CD4-positive, alpha-beta memory T cell (primary cell): ENCODE results near the gene SNCA. TPM values are rescaled to one million over a fixed set of nuclear protein-coding genes. Genes with fewer than 3 reads are reported as not detected.

Source experiments
- CTCF ChIA-PET: fragments of 350-600 bp; sonication (Branson Sonifier 250); formaldehyde crosslinking; loops from one replicate; lab custom pipeline; 2021; ENCODE audit warnings: inconsistent platforms; ENCODE audit not compliant: partially characterized antibody; lab: Charles Lee
- POLR2A ChIA-PET: fragments of 350-600 bp; sonication (Branson Sonifier 250); formaldehyde crosslinking; loops from one replicate; lab custom pipeline; 2021; ENCODE audit not compliant: partially characterized antibody; lab: Charles Lee
- DNase-seq, 5 donors: peaks; one replicate each; pipeline versions ENCODE4 v3.0.0 to v3.0.0-alpha.2; 2020 to 2022; ENCODE audit warnings: mixed read lengths in 1 of 5
- H3K27ac ChIP-seq: one replicate; pipeline ENCODE4 v1.7.0; 2013; ENCODE audit warnings: low read depth, low read length
- H3K27me3 ChIP-seq: 2 replicates; pipeline ENCODE4 v1.7.0; 2013; ENCODE audit warnings: mild to moderate bottlenecking, low read length, moderate library complexity; ENCODE audit not compliant: insufficient read depth
- H3K36me3 ChIP-seq: 2 replicates; pipeline ENCODE4 v1.7.0; 2013; ENCODE audit warnings: mild to moderate bottlenecking, low read length, moderate library complexity; ENCODE audit not compliant: insufficient read depth
- H3K4me1 ChIP-seq: 2 replicates; pipeline ENCODE4 v1.7.0; 2013; ENCODE audit warnings: mild to moderate bottlenecking, low read length, moderate library complexity; ENCODE audit not compliant: insufficient read depth
- H3K4me3 ChIP-seq, 2 donors: one replicate each; pipeline ENCODE4 v1.7.0; 2013; ENCODE audit warnings: low read length in 2 of 2, mild to moderate bottlenecking in 1 of 2
- H3K9me3 ChIP-seq, 2 donors: one replicate each; pipeline ENCODE4 v1.7.0; 2013; ENCODE audit warnings: low read length in 2 of 2, control low read depth in 1 of 2; ENCODE audit not compliant: control insufficient read depth in 1 of 2
- H3K27ac Mint-ChIP-seq, 7 donors: one replicate each; pipeline ENCODE4 v1.8.0; 2020 to 2021; ENCODE audit warnings: mixed read lengths in 7 of 7, mild to moderate bottlenecking in 6 of 7, inconsistent platforms in 3 of 7, moderate library complexity in 3 of 7
- H3K27me3 Mint-ChIP-seq, 2 donors: one replicate each; pipeline ENCODE4 v1.8.0; 2020 to 2021; ENCODE audit warnings: mixed read lengths in 2 of 2
- H3K36me3 Mint-ChIP-seq, 2 donors: one replicate each; pipeline ENCODE4 v1.8.0; 2020 to 2021; ENCODE audit warnings: mixed read lengths in 2 of 2, inconsistent platforms in 1 of 2, mild to moderate bottlenecking in 1 of 2
- H3K4me1 Mint-ChIP-seq, 4 donors: one replicate each; pipeline ENCODE4 v1.8.0; 2020 to 2021; ENCODE audit warnings: mixed read lengths in 4 of 4, mild to moderate bottlenecking in 1 of 4
- H3K4me3 Mint-ChIP-seq, 8 donors: one replicate each; pipeline ENCODE4 v1.8.0; 2020 to 2021; ENCODE audit warnings: mixed read lengths in 8 of 8, mild to moderate bottlenecking in 7 of 8, moderate library complexity in 6 of 8, inconsistent platforms in 3 of 8
- H3K9me3 Mint-ChIP-seq, 8 donors: one replicate each; pipeline ENCODE4 v1.8.0; 2020 to 2021; ENCODE audit warnings: mixed read lengths in 8 of 8, mild to moderate bottlenecking in 5 of 8, inconsistent platforms in 3 of 8, moderate library complexity in 1 of 8
- intact Hi-C: fragments of 100-400 bp; cut with micrococcal nuclease; formaldehyde crosslinking; loops from one replicate; pipeline ENCODE4 v1.15.1; 2023
- polyA plus RNA-seq, 2 donors: library from polyadenylated mRNA; unstranded; fragments of 300-500 nt; fragmentation: Illumina TruSeq; gene quantifications; one replicate each; pipeline ENCODE4 v1.2.3, GENCODE V29; 2021
- total RNA-seq, 2 experiments: library from RNA; stranded (reverse); gene quantifications; one replicate each; pipeline ENCODE4 v1.2.3, GENCODE V29; 2021

Gene SNCA
- total and polyA plus RNA-seq, 4 experiments from 2014 or later = 0.70 to 1.8 (median 1.4) TPM

- intact Hi-C loops = no loop called here
- Mint-ChIP-seq H3K9me3 (peaks cover 0 to 3% (median 0%) of the 10 kb centered on the region in 8 donors), H3K36me3 (no peaks in the 10 kb centered on the region), H3K4me3 (no peak overlapping the region), H3K27me3 (peaks cover 1 to 4% of the 10 kb centered on the region in 2 donors), H3K27ac (no peak overlapping the region), H3K4me1 (no peaks in the 10 kb centered on the region)
- Histone ChIP-seq H3K4me1 (no peaks in the 10 kb centered on the region), H3K9me3 (no peaks in the 10 kb centered on the region), H3K27me3 (no peaks in the 10 kb centered on the region), H3K36me3 (no peaks in the 10 kb centered on the region), H3K4me3 (no peak overlapping the region), H3K27ac (no peak overlapping the region)
- ChIA-PET POLR2A (no interaction called here), CTCF (no interaction called here)
- DNase-seq = no peak
Observed at GRCh38 chr4:89814362-89814761, 22.6 kb downstream of the SNCA start.

- Mint-ChIP-seq H3K27me3 (peaks cover 1 to 2% of the 10 kb centered on the region in 2 donors), H3K9me3 (peaks cover 0 to 3% (median 0%) of the 10 kb centered on the region in 8 donors), H3K4me3 (no peak overlapping the region), H3K27ac (no peak overlapping the region), H3K36me3 (no peaks in the 10 kb centered on the region), H3K4me1 (no peaks in the 10 kb centered on the region)
- H3K4me3 ChIP-seq = no peak overlapping the region
- CTCF ChIA-PET = no interaction called here
- POLR2A ChIA-PET = no interaction called here
- H3K27me3 ChIP-seq = no peaks in the 10 kb centered on the region
- H3K27ac ChIP-seq = no peak overlapping the region
- DNase-seq = no peak
- no peaks in the 10 kb centered on the region for H3K4me1 ChIP-seq
- no peaks in the 10 kb centered on the region for H3K9me3 ChIP-seq
- no peaks in the 10 kb centered on the region for H3K36me3 ChIP-seq
- intact Hi-C loops = no loop called here
Observed at GRCh38 chr4:89813197-89813596, 23.8 kb downstream of the SNCA start.

- ChIA-PET CTCF (no interaction called here), POLR2A (no interaction called here)
- no peaks in the 10 kb centered on the region for H3K4me1 ChIP-seq
- Mint-ChIP-seq H3K27me3 (peaks cover 0 to 2% of the 10 kb centered on the region in 2 donors), H3K27ac (no peak overlapping the region), H3K4me3 (no peak overlapping the region), H3K4me1 (no peaks in the 10 kb centered on the region), H3K9me3 (peaks cover 0 to 2% (median 0%) of the 10 kb centered on the region in 8 donors), H3K36me3 (no peaks in the 10 kb centered on the region)
- no peak overlapping the region for H3K4me3 ChIP-seq
- intact Hi-C loops = no loop called here
- no peaks in the 10 kb centered on the region for H3K9me3 ChIP-seq
- no peaks in the 10 kb centered on the region for H3K36me3 ChIP-seq
- no peak for DNase-seq
- no peak overlapping the region for H3K27ac ChIP-seq
- no peaks in the 10 kb centered on the region for H3K27me3 ChIP-seq
Observed at GRCh38 chr4:89807441-89808140, 29.4 kb downstream of the SNCA start.

GRCh38 chr4:89805297-89805696 is 31.7 kb downstream of the SNCA start:
- no peaks in the 10 kb centered on the region for H3K4me1 Mint-ChIP-seq
- H3K9me3 ChIP-seq = no peaks in the 10 kb centered on the region
- no peaks in the 10 kb centered on the region for H3K4me1 ChIP-seq
- POLR2A ChIA-PET = no interaction called here
- no peaks in the 10 kb centered on the region for H3K36me3 ChIP-seq
- intact Hi-C loops = no loop called here
- no peak overlapping the region for H3K4me3 ChIP-seq
- CTCF ChIA-PET = no interaction called here
- H3K27ac Mint-ChIP-seq = no peak overlapping the region
- H3K9me3 Mint-ChIP-seq = peaks cover 0 to 2% (median 0%) of the 10 kb centered on the region in 8 donors
- H3K4me3 Mint-ChIP-seq = no peak overlapping the region
- no peak for DNase-seq
- no peaks in the 10 kb centered on the region for H3K27me3 ChIP-seq
- H3K27ac ChIP-seq = no peak overlapping the region
- peaks cover 0 to 2% of the 10 kb centered on the region in 2 donors for H3K27me3 Mint-ChIP-seq
- H3K36me3 Mint-ChIP-seq = no peaks in the 10 kb centered on the region

- Histone ChIP-seq H3K4me3 (no peak overlapping the region), H3K9me3 (no peaks in the 10 kb centered on the region), H3K36me3 (no peaks in the 10 kb centered on the region), H3K27me3 (no peaks in the 10 kb centered on the region), H3K4me1 (no peaks in the 10 kb centered on the region), H3K27ac (no peak overlapping the region)
- CTCF ChIA-PET = no interaction called here
- H3K36me3 Mint-ChIP-seq = no peaks in the 10 kb centered on the region
- H3K4me3 Mint-ChIP-seq = no peak overlapping the region
- no peaks in the 10 kb centered on the region for H3K9me3 Mint-ChIP-seq
- POLR2A ChIA-PET = no interaction called here
- no peak for DNase-seq
- intact Hi-C loops = no loop called here
- peaks cover 0 to 2% of the 10 kb centered on the region in 2 donors for H3K27me3 Mint-ChIP-seq
- no peaks in the 10 kb centered on the region for H3K4me1 Mint-ChIP-seq
- H3K27ac Mint-ChIP-seq = no peak overlapping the region
Observed at GRCh38 chr4:89803915-89804314, 33.0 kb downstream of the SNCA start.

GRCh38 chr4:89803036-89803435 is 33.9 kb downstream of the SNCA start:
- no peak overlapping the region for H3K27ac Mint-ChIP-seq
- no peaks in the 10 kb centered on the region for H3K4me1 ChIP-seq
- peaks cover 0 to 2% of the 10 kb centered on the region in 2 donors for H3K27me3 Mint-ChIP-seq
- DNase-seq = no peak
- H3K9me3 Mint-ChIP-seq = no peaks in the 10 kb centered on the region
- CTCF ChIA-PET = no interaction called here
- POLR2A ChIA-PET = no interaction called here
- no peak overlapping the region for H3K4me3 Mint-ChIP-seq
- H3K9me3 ChIP-seq = no peaks in the 10 kb centered on the region
- H3K36me3 ChIP-seq = no peaks in the 10 kb centered on the region
- no peaks in the 10 kb centered on the region for H3K36me3 Mint-ChIP-seq
- no peak overlapping the region for H3K4me3 ChIP-seq
- H3K27ac ChIP-seq = no peak overlapping the region
- intact Hi-C loops = no loop called here
- H3K27me3 ChIP-seq = no peaks in the 10 kb centered on the region
- H3K4me1 Mint-ChIP-seq = no peaks in the 10 kb centered on the region

GRCh38 chr4:89800527-89801103 is 36.3 kb downstream of the SNCA start:
- no peak for DNase-seq
- H3K4me1 Mint-ChIP-seq = no peaks in the 10 kb centered on the region
- CTCF ChIA-PET = no interaction called here
- intact Hi-C loops = no loop called here
- H3K9me3 Mint-ChIP-seq = no peaks in the 10 kb centered on the region
- peaks cover 0 to 2% of the 10 kb centered on the region in 2 donors for H3K27me3 Mint-ChIP-seq
- no peak overlapping the region for H3K4me3 Mint-ChIP-seq
- H3K36me3 ChIP-seq = no peaks in the 10 kb centered on the region
- POLR2A ChIA-PET = no interaction called here
- H3K9me3 ChIP-seq = no peaks in the 10 kb centered on the region
- H3K4me3 ChIP-seq = no peak overlapping the region
- no peaks in the 10 kb centered on the region for H3K4me1 ChIP-seq
- no peaks in the 10 kb centered on the region for H3K27me3 ChIP-seq
- no peaks in the 10 kb centered on the region for H3K36me3 Mint-ChIP-seq
- no peak overlapping the region for H3K27ac Mint-ChIP-seq
- H3K27ac ChIP-seq = no peak overlapping the region
